ENCODE results near the gene CD302. TPM values are rescaled to one million over a fixed set of nuclear protein-coding genes. Genes with fewer than 3 reads are reported as not detected.

Gene CD302
- total and polyA plus RNA-seq, 2 of the 4 experiments (the other 2 are of a cell fraction) = 3.8 to 4.0 TPM

- no peak overlapping the region for H3K56ac ChIP-seq (ENCODE audit: extremely low read depth, insufficient read depth, low read length)
- H2BK15ac ChIP-seq (ENCODE audit: low read depth, low read length) = no peak overlapping the region
- H2AK9ac ChIP-seq (replicated peaks; ENCODE audit: low read depth, low read length, poor library complexity) = no peak overlapping the region
- no peaks in the 10 kb centered on the region for H3K4me1 ChIP-seq (ENCODE audit: control insufficient read depth, insufficient read depth, low read length)
- H3K18ac ChIP-seq (ENCODE audit: low read depth, low read length) = no peak overlapping the region
- H4K20me1 ChIP-seq (ENCODE audit: insufficient read depth, low read length) = no peaks in the 10 kb centered on the region
- H2AK5ac ChIP-seq (ENCODE audit: low read depth, low read length) = no peak overlapping the region
- ChIA-PET CTCF (no interaction called here), POLR2A (ENCODE audit: unreplicated experiment) (no interaction called here)
- H3K27me3 ChIP-seq (ENCODE audit: control insufficient read depth, insufficient read depth, low read length) = peaks cover 3% of the 10 kb centered on the region; the same call in 1 of the 2 replicates
- dilution Hi-C loops (cut with HindIII; ENCODE audit: low sequenced_read_pairs, unreplicated experiment) = no loop called here
- H3K14ac ChIP-seq (replicated peaks; ENCODE audit: low read depth, low read length) = no peak overlapping the region
- TF ChIP-seq BHLHE40 (IDR thresholded peaks at IDR 0.05; ENCODE audit: low read depth, low read length) (no peak), SMC3 (IDR thresholded peaks at IDR 0.05; ENCODE audit: low read depth, low read length) (no peak), POLR2A (IDR thresholded peaks at IDR 0.05; ENCODE audit: low read depth, low read length) (no peak), CEBPB (IDR thresholded peaks at IDR 0.05; ENCODE audit: low read depth, low read length) (no peak), RAD21 (IDR thresholded peaks at IDR 0.05; ENCODE audit: low read length) (no peak), MAZ (IDR thresholded peaks at IDR 0.05; ENCODE audit: borderline replicate concordance, low read depth, low read length) (no peak), MXI1 (IDR thresholded peaks at IDR 0.05; ENCODE audit: borderline replicate concordance, low read depth, low read length) (no peak), RCOR1 (IDR thresholded peaks at IDR 0.05; ENCODE audit: insufficient replicate concordance, low read length) (no peak), RFX5 (IDR thresholded peaks at IDR 0.05; ENCODE audit: low read depth, low read length) (no peak), MAFK (IDR thresholded peaks at IDR 0.05; ENCODE audit: low read depth, low read length) (no peak), CHD1 (IDR thresholded peaks at IDR 0.05; ENCODE audit: low read depth, low read length) (no peak)
- TF ChIP-seq, protein P1, sequence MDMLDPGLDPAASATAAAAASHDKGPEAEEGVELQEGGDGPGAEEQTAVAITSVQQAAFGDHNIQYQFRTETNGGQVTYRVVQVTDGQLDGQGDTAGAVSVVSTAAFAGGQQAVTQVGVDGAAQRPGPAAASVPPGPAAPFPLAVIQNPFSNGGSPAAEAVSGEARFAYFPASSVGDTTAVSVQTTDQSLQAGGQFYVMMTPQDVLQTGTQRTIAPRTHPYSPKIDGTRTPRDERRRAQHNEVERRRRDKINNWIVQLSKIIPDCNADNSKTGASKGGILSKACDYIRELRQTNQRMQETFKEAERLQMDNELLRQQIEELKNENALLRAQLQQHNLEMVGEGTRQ (IDR thresholded peaks at IDR 0.05; ENCODE audit: low read depth, low read length) = no peak
- TF ChIP-seq, protein P2, sequence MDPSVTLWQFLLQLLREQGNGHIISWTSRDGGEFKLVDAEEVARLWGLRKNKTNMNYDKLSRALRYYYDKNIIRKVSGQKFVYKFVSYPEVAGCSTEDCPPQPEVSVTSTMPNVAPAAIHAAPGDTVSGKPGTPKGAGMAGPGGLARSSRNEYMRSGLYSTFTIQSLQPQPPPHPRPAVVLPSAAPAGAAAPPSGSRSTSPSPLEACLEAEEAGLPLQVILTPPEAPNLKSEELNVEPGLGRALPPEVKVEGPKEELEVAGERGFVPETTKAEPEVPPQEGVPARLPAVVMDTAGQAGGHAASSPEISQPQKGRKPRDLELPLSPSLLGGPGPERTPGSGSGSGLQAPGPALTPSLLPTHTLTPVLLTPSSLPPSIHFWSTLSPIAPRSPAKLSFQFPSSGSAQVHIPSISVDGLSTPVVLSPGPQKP (IDR thresholded peaks at IDR 0.05; ENCODE audit: borderline replicate concordance, low read depth, low read length) = no peak
- H4K91ac ChIP-seq (ENCODE audit: insufficient read depth, low read depth, low read length) = no peak overlapping the region
- no peak overlapping the region for H2AFZ ChIP-seq (replicated peaks; ENCODE audit: low read length, poor library complexity)
- H3K27ac ChIP-seq (ENCODE audit: insufficient read depth, low read length) = no peak overlapping the region
- intact Hi-C loops (cut with micrococcal nuclease) = no loop called here
- no peak for DNase-seq
- H3K9ac ChIP-seq (ENCODE audit: low read depth, low read length) = no peak overlapping the region
- no peak overlapping the region for H2BK120ac ChIP-seq (ENCODE audit: low read depth, low read length)
- no peak for ATAC-seq (ENCODE audit: low read depth)
- in situ Hi-C loops (cut with MboI; ENCODE audit: low sequenced_read_pairs) = no loop called here
- no peak overlapping the region for H4K5ac ChIP-seq (ENCODE audit: low read depth, low read length)
- H3K4me2 ChIP-seq (ENCODE audit: low read depth, low read length) = no peak overlapping the region
- no peak overlapping the region for H3K23ac ChIP-seq (ENCODE audit: low read depth, low read length)
- BruUV-seq (replicated peaks) = no TSS peak
- WGBS, 2 experiments (ENCODE audit: extremely low coverage in 2 of 2, insufficient read length in 1 of 2) = no CpG with 5 or more reads among the region's 2 CpGs
- H4K8ac ChIP-seq (ENCODE audit: low read depth in 2 of 2, low read length in 2 of 2) = no peak overlapping the region
- no peaks in the 10 kb centered on the region for H3K36me3 ChIP-seq (ENCODE audit: control insufficient read depth, insufficient read depth, low read length)
- no peak overlapping the region for H3K4ac ChIP-seq (ENCODE audit: low read depth, low read length)
- no peaks in the 10 kb centered on the region for H3K9me1 ChIP-seq (ENCODE audit: insufficient read depth, low read length)
- no peak overlapping the region for H3K4me3 ChIP-seq (ENCODE audit: insufficient read depth, low read depth, low read length)
- H2BK20ac ChIP-seq (ENCODE audit: low read depth, low read length) = no peak overlapping the region
- no peak overlapping the region for H2BK5ac ChIP-seq (ENCODE audit: low read depth, low read length, poor library complexity, severe bottlenecking)
- no peaks in the 10 kb centered on the region for H3K9me3 ChIP-seq (ENCODE audit: control insufficient read depth, insufficient read depth, low read length)
- no peaks in the 10 kb centered on the region for H3K79me1 ChIP-seq (ENCODE audit: low read depth in 1 of 2, low read length in 2 of 2)
Measured at GRCh38 chr2:159846564-159846963, 48.6 kb upstream of the CD302 start.
